Measurements from ENCODE around the gene KCNJ10. TPM values are rescaled to one million over a fixed set of nuclear protein-coding genes. Genes with fewer than 3 reads are reported as not detected.

KCNJ10 gene
- total RNA-seq, 1 experiment from 2014 or later = not detected

DNA sequence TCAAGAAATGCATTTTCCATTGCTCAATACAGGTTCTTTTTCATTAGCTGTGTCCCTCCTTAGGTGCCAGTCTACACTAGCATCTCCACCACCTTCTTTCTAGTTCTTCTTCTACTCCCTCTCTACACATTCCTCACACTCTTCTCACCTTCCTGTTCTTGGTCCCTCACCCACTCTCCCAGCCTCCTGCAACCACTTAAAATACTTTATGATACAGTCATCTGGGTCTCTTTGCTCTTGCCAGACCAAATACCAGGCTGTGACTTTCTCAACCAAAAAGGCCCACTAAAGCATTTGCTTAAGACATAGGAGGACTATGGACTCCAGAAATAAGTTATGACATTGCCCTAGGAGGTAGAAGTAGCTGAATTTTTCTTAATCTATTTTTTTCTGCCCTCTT is 73.3 kb downstream of the KCNJ10 start:
- no peak for DNase-seq (ENCODE audit: extremely low read depth, low read depth)

GRCh38 chr1:159994896-159995295 is 75.1 kb downstream of the KCNJ10 start:
- DNase-seq (ENCODE audit: extremely low read depth, low read depth) = no peak

- no peak for DNase-seq (ENCODE audit: extremely low read depth, low read depth)
These were observed 76.0 kb downstream of the KCNJ10 start for GRCh38 chr1:159993911-159994310.

- no peak for DNase-seq (ENCODE audit: extremely low read depth, low read depth)
These were observed 77.8 kb downstream of the KCNJ10 start for GRCh38 chr1:159992161-159992560.

DNA sequence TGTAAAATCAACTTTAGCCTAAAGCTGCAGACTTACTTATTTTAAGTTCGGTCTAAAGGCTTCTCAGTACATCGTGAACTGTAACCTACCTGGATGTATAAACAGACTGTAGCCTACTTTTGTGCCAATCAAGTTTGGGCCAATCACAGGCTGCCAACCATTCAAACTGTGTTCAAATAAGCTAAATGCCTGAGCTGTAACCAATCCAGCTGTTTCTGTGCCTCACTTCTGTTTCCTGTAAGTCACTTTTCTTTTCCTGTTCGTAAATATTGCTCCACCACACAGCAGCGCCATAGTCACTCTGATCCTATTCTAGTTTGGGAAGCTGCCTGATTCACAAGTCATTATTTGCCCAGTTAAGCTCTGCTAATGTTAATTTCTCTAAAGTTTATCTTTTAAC is 78.4 kb downstream of the KCNJ10 start:
- DNase-seq (ENCODE audit: extremely low read depth, low read depth) = no peak

DNA sequence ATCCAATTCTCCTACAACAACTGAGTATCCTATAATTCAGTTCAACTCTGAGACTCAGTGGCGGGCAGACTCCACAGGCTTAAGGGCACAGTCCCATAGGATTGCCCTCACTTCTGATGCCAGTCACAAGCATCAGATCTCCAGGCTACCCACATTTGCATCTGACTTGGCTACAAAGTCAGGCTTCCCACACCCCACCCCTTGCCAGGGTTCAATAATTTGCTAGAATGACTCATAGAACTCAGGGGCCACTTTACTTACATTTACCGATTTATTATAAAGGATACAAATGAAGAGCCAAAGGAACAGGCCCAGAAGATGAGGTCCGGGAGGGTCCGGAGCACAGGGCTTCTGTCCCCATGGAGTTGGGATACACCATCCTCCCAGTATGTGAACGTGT is 80.0 kb downstream of the KCNJ10 start:
- no peak for DNase-seq (ENCODE audit: extremely low read depth, low read depth)

- no peak for DNase-seq (ENCODE audit: extremely low read depth, low read depth)
These were observed 80.4 kb downstream of the KCNJ10 start for GRCh38 chr1:159989581-159989980.

DNA sequence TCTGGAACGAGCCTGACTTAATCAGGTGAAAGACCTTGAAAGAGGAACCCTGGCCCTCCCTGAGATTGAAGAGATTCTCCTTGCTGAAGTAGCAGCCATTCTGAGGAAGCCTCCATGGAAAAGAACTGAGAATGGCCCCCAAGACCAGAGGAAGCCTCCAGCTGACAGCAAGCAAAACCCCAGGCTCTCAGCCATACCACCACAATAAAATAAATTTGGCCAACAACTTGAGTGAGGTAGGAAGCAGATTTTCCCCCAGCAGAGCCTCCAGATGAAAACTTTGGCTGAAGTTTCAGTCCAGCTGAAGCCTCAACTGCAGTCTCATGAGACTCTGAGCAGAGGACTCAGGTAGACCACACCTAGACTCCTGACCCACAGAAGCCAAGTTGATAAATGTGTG is 82.0 kb downstream of the KCNJ10 start:
- no peak for DNase-seq (ENCODE audit: extremely low read depth, low read depth)

- DNase-seq (ENCODE audit: extremely low read depth, low read depth) = no peak
These were observed 82.8 kb downstream of the KCNJ10 start for GRCh38 chr1:159987186-159987585.

- DNase-seq (ENCODE audit: extremely low read depth, low read depth) = no peak
These were observed 83.4 kb downstream of the KCNJ10 start for GRCh38 chr1:159986531-159986930.

DNA sequence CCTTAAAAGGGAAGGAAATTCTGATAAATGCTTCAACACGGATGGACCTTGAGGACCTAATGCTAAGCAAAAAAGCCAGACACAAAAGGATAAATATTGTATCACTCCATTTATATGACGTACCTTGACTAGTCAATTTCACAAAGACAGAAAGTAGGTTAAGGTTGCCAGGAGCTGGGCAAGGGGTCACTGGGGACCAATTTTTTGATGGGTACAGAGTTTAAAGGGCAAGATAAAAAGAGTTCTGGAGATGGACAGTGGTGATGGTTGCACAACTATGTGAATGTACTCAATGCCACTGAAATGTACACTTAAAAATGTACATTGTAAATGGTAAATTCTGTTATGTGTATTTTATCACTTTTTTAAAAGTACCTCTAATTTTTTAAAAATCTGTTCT is 83.9 kb downstream of the KCNJ10 start:
- no peak for DNase-seq (ENCODE audit: extremely low read depth, low read depth)

- no peak for DNase-seq (ENCODE audit: extremely low read depth, low read depth)
These were observed 84.5 kb downstream of the KCNJ10 start for GRCh38 chr1:159985473-159985872.

DNA sequence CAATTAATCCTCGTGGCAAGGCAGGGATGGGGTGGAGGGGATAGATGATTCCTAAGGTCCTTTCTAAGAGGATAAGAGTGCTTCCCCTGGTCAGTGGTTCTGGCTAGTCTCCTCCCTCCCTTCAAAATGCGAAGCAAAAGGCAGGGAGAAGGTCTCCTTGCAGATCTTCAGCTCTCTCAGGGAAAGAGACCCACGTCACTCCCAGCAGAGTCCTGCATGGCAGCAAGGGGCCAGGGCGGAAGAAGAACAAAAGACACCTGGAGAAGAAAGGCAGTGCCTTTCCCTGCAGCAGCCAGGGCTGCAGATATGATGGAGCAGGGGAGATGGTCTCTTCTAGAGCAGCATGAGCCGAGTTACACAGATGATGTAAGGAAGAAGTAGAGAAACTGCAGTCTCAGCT is 86.3 kb downstream of the KCNJ10 start:
- no peak for DNase-seq (ENCODE audit: extremely low read depth, low read depth)

- DNase-seq (ENCODE audit: extremely low read depth, low read depth) = no peak
These were observed 87.7 kb downstream of the KCNJ10 start for GRCh38 chr1:159982280-159982679.

DNA sequence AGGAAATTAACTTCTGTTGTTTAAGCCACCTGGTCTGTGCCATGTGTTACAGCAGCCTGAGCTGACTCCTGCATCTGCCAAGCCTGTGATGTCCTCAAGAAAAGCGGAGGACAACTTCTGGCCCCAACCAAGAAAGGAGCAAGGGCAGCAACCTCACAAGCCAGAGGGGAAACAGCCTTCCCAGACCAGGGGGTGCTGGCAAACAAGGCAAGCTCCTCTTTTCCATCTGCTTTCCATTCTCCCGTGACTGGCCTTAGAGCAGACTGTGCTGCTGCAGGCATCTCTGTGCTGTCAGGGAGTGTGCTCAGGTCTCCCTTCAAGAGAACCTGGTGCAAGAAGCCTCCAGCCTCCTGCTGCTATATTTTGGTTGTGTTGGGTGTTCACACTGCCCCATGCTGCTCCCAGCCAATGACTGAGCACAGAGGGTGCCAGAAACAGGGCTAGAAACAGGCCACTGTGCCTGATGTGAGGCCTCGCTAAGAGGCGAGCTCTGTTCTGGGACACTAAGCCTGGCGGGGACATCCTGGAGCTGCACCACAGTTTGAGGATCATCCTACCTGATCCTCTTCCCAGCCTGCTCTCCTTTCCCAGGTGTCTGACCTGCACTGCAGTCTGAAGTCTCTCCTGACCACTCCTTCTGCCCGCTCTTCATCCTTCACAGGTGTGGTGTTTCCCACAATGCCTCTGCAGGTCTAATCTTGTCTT is 88.5 kb downstream of the KCNJ10 start:
- no peak for DNase-seq (ENCODE audit: extremely low read depth, low read depth)

DNA sequence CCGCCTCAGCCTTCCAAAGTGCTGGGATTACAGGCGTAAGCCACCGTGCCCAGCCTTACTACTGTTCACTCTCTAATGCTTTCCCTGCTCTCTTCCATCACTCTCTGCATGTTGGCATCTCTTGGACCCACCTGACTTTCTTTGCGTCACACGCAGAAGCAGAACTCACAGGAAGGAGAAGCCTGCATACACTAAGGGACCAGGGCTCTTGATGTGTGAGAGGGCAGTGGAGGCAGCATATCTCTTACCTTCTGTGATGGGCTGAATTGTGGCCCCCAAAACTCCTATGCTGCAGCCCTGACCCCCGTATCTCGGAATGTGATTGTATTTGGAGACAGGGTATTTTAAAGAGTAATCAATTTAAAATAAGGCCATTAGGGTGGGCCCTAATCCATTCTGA is 89.2 kb downstream of the KCNJ10 start:
- DNase-seq (ENCODE audit: extremely low read depth, low read depth) = no peak

DNA sequence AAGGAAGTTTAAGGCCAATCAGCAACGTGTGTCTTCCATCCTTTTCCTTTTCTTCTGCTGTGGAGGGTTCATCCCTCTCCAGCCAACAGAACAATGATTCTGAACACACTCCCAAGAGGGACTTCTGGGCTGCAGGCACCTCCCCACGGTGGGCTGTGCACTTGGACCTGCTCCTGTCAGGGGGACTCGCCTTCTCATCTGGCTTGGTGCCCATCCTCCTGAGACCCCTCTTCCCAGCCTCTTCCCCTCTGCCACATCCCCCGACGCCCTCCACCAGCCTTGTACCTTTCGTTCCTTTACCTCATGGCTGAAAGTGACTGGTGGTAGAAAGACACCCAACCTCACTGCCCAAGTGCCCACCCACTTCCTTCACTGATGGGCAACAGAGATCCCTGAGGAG is 89.9 kb downstream of the KCNJ10 start:
- no peak for DNase-seq (ENCODE audit: extremely low read depth, low read depth)

DNA sequence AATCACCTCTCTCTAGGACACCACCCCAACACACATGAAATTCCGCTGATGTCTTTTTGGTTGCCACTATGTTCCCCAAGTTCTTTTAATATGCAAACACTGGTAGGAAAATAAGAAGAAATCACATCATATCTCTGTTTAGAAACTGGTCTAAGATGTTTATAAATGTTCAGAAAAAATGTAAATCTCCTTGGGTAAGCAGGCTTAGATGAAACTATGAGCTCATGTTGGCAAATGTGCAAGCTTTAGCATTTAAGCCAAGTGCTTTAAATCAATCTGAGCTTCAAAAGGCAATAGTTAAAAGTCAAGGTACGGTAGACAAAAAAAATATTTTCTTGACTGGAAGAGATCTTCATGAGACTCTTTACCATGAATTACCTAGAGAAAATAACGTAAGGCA is 90.7 kb downstream of the KCNJ10 start:
- no peak for DNase-seq (ENCODE audit: extremely low read depth, low read depth)

DNA sequence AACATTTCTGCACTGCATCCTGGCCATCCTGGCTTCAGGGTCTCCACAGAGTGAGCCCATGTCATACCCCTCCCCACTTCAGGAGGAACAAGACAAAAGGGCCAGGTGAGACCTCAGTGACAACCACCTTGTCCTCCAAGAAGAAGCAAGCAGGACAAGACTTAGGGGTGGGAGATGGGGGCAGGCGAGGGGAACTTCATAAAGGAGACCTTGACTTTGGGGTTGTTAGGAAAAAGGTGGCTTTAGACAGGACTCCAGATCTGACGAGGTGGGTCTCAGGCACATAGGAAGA is 91.9 kb downstream of the KCNJ10 start:
- no peak for DNase-seq (ENCODE audit: extremely low read depth, low read depth)

DNA sequence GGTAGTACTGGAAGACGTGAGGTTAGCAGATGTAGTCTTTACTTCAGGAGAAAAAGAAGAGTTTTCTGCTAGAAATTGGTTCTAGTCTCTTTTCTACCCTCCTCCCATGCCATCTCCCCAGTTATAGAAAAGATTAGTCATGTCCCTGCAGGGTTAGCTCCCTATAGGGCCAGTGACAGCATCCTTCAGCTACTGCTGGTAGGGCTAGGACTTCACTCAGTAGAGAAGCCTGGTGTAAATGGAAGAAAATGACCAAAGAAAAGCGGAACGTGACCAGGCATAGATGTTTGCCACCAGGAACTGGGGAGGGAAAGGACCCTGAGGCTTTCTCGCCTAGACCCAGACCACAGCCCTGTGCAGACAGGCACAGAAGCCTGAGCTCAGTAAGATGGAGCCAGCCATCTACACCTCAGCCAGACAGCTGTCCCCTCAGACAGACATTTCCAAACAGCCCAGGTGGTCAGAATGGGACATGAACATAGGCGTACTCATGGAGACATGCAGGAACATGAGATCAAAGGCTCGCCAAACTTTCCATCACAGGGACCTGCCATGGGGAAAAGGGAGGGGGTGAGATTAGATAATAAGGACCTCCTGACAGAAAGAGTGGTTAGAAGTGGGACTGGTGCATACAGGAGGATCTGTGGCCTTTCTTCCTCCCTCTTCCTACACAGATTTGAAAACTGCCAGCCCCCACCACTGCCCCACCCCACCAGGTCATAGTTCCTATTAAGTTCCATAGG is 92.4 kb downstream of the KCNJ10 start:
- DNase-seq (ENCODE audit: extremely low read depth, low read depth) = no peak

DNA sequence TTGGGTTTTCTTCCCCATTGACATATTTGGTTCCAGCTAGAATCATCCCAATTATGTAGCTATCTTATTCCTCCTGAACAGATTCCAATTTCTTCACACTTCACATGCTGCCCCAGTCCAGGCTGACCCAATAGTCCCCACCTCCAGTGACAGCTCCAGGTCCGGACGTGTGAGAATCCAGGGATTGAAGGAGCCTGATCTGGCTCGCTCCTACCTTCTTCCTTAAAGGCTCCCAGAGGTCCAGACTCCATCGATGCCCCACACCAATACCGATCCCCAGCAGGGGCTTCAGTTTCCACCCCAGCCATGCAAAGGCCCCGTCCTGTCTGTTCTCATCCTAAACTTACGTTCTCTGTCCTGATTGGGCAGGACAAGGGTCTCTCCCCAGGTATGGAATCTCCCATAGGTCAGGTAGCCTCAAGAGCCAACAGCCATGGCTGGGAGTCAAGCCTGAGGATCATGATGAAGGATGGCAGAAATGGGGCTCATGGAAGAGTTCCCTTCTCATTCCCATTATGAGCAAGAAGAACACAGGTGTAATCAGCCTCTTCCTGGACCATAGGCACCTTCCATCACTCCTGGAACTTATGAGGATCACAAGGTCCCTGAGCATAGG is 95.5 kb downstream of the KCNJ10 start:
- no peak for DNase-seq (ENCODE audit: extremely low read depth, low read depth)

GRCh38 chr1:159973350-159973940 is 96.5 kb downstream of the KCNJ10 start:
- no peak for DNase-seq (ENCODE audit: extremely low read depth, low read depth)
